HFFc6 (cell line): ENCODE results near the gene ANKRD22. TPM values are rescaled to one million over a fixed set of nuclear protein-coding genes. Genes with fewer than 3 reads are reported as not detected.

Experiments
- DNase-seq: peaks from one replicate; pipeline ENCODE4 v3.0.0-alpha.2; 2018
- H3K27ac Mint-ChIP-seq: 2 replicates; pipeline ENCODE4 v1.8.0; 2020; ENCODE audit warnings: mild to moderate bottlenecking, mixed read lengths
- H3K27me3 Mint-ChIP-seq: 2 replicates; pipeline ENCODE4 v1.8.0; 2021; ENCODE audit warnings: mild to moderate bottlenecking, moderate library complexity, mixed read lengths; ENCODE audit not compliant: insufficient read depth
- H3K36me3 Mint-ChIP-seq: 2 replicates; pipeline ENCODE4 v1.8.0; 2021; ENCODE audit warnings: low read depth, mixed read lengths
- H3K4me1 Mint-ChIP-seq: 2 replicates; pipeline ENCODE4 v1.8.0; 2020; ENCODE audit warnings: low read depth, mixed read lengths
- H3K4me3 Mint-ChIP-seq: 2 replicates; pipeline ENCODE4 v1.8.0; 2020; ENCODE audit warnings: mild to moderate bottlenecking, moderate library complexity, mixed read lengths
- H3K9me3 Mint-ChIP-seq: 2 replicates; pipeline ENCODE4 v1.8.0; 2020; ENCODE audit warnings: mild to moderate bottlenecking, mixed read lengths
- CTCF ChIP-seq: fragments of 200-600 bp; sonication (generic); IDR thresholded peaks from 2 replicates; pipeline ENCODE4 v1.5.0; 2021; ENCODE audit warnings: antibody characterized with exemption, mild to moderate bottlenecking
- total RNA-seq, 6 experiments: library from RNA; stranded (reverse); fragmentation: NEBNext Ultra II Directional; extraction: Animal tissue kit (Norgen Biotek cat#: 25700); gene quantifications; 2 replicates in 1 of 6; 3 replicates in 5 of 6; pipeline ENCODE4 v1.2.3, GENCODE V29; 2021

Gene ANKRD22
- total RNA-seq, 6 experiments from 2014 or later, result not detected

GRCh38 chr10:88787463-88787862 lies 64.2 kb downstream of the ANKRD22 start:
- Mint-ChIP-seq H3K4me3 (no peak overlapping the region), H3K36me3 (no peaks in the 10 kb centered on the region), H3K4me1 (peaks cover 5% of the 10 kb centered on the region), H3K27me3 (0 out of 2 replicates have a peak, but pooled peaks cover 3% of the 10 kb centered on the region), H3K9me3 (no peaks in the 10 kb centered on the region), H3K27ac (no peak overlapping the region)
- no peak for TF ChIP-seq CTCF
- no peak for DNase-seq

- no peaks in the 10 kb centered on the region for H3K36me3 Mint-ChIP-seq
Measured at GRCh38 chr10:88786032-88786770, 65.4 kb downstream of the ANKRD22 start.

GRCh38 chr10:88783724-88784123 lies 67.9 kb downstream of the ANKRD22 start:
- TF ChIP-seq CTCF, result no peak
- H3K9me3 Mint-ChIP-seq, result no peaks in the 10 kb centered on the region
- no peak overlapping the region for H3K27ac Mint-ChIP-seq
- no peaks in the 10 kb centered on the region for H3K4me1 Mint-ChIP-seq
- H3K36me3 Mint-ChIP-seq, result no peaks in the 10 kb centered on the region
- no peak overlapping the region for H3K4me3 Mint-ChIP-seq
- peaks cover 7% of the 10 kb centered on the region; the same call in 1 of the 2 replicates for H3K27me3 Mint-ChIP-seq
- no peak for DNase-seq

More at GRCh38 chr10:88786032-88786770, 65.4 kb downstream of the ANKRD22 start:
- Mint-ChIP-seq H3K4me1 (no peaks in the 10 kb centered on the region), H3K27me3 (peaks cover 3% of the 10 kb centered on the region; the same call in 1 of the 2 replicates), H3K9me3 (no peaks in the 10 kb centered on the region), H3K27ac (no peak overlapping the region), H3K4me3 (no peak overlapping the region)
- no peak for DNase-seq
- no peak for TF ChIP-seq CTCF

- Mint-ChIP-seq H3K9me3 (no peaks in the 10 kb centered on the region), H3K27me3 (peaks cover 9% of the 10 kb centered on the region; the same call in 1 of the 2 replicates), H3K36me3 (no peaks in the 10 kb centered on the region), H3K4me3 (no peak overlapping the region), H3K4me1 (no peaks in the 10 kb centered on the region), H3K27ac (no peak overlapping the region)
- no peak for DNase-seq
- no peak for TF ChIP-seq CTCF
Measured at GRCh38 chr10:88782222-88782621, 69.4 kb downstream of the ANKRD22 start.

GRCh38 chr10:88781206-88781605 lies 70.4 kb downstream of the ANKRD22 start:
- peaks cover 11% of the 10 kb centered on the region for H3K27me3 Mint-ChIP-seq
- DNase-seq, result no peak
- TF ChIP-seq CTCF, result no peak

More at GRCh38 chr10:88781206-88781605, 70.4 kb downstream of the ANKRD22 start:
- no peak overlapping the region for H3K27ac Mint-ChIP-seq
- no peaks in the 10 kb centered on the region for H3K4me1 Mint-ChIP-seq
- no peaks in the 10 kb centered on the region for H3K36me3 Mint-ChIP-seq
- H3K9me3 Mint-ChIP-seq, result no peaks in the 10 kb centered on the region
- no peak overlapping the region for H3K4me3 Mint-ChIP-seq

Other genes starting within 250 kb of the ANKRD22 start
- not detected for gene LIPF, start 187.4 kb downstream of the ANKRD22 start, total RNA-seq
- gene LIPK, start 145.6 kb downstream of the ANKRD22 start, total RNA-seq, result not detected
- gene LIPN, start 91.8 kb downstream of the ANKRD22 start, total RNA-seq, result not detected
- not detected for gene LIPM, start 49.1 kb downstream of the ANKRD22 start, total RNA-seq
- gene STAMBPL1, start 28.4 kb upstream of the ANKRD22 start, total RNA-seq, result 10 to 100 TPM; 28.8 to 44.9 (median 40.6) TPM
- gene ACTA2, start 100.9 kb upstream of the ANKRD22 start, total RNA-seq, result 100 to 1,000 TPM; 112 to 178 (median 164) TPM
- 10 to 100 TPM; 52.9 to 62.9 (median 57.5) TPM for gene FAS, start 139.0 kb upstream of the ANKRD22 start, total RNA-seq